ENCODE results near the gene ANTXR1.

The ANTXR1 gene

GRCh38 chr2:69013840-69014821 lies 1.2 kb downstream of the ANTXR1 start:
- Mint-ChIP-seq H3K4me3 (peak overlapping the region; percentile 79), H3K9me3 (no peaks in the 10 kb centered on the region), H3K27me3 (ENCODE audit: low read depth) (peaks cover 74% of the 10 kb centered on the region), H3K4me1 (ENCODE audit: low read depth) (peaks cover 8% of the 10 kb centered on the region), H3K36me3 (ENCODE audit: low read depth) (no peaks in the 10 kb centered on the region), H3K27ac (no peak overlapping the region)
- no peak for DNase-seq (ENCODE audit: low spot score)

GRCh38 chr2:69017080-69017479 lies 4.1 kb downstream of the ANTXR1 start:
- Mint-ChIP-seq H3K27me3 (ENCODE audit: low read depth) (peaks cover 63% of the 10 kb centered on the region), H3K4me1 (ENCODE audit: low read depth) (peaks cover 8% of the 10 kb centered on the region), H3K9me3 (no peaks in the 10 kb centered on the region), H3K4me3 (no peak overlapping the region), H3K36me3 (ENCODE audit: low read depth) (no peaks in the 10 kb centered on the region), H3K27ac (no peak overlapping the region)
- DNase-seq (ENCODE audit: low spot score): no peak

- peaks cover 3% of the 10 kb centered on the region for H3K4me1 Mint-ChIP-seq (ENCODE audit: low read depth)
- H3K36me3 Mint-ChIP-seq (ENCODE audit: low read depth): no peaks in the 10 kb centered on the region
- peaks cover 56% of the 10 kb centered on the region for H3K27me3 Mint-ChIP-seq (ENCODE audit: low read depth)
- no peaks in the 10 kb centered on the region for H3K9me3 Mint-ChIP-seq
- no peak overlapping the region for H3K27ac Mint-ChIP-seq
- DNase-seq (ENCODE audit: low spot score): no peak
- H3K4me3 Mint-ChIP-seq: no peak overlapping the region
Measured at GRCh38 chr2:69017835-69018234, 4.9 kb downstream of the ANTXR1 start.

GRCh38 chr2:69018678-69019095 lies 5.7 kb downstream of the ANTXR1 start:
- no peaks in the 10 kb centered on the region for H3K9me3 Mint-ChIP-seq
- H3K36me3 Mint-ChIP-seq (ENCODE audit: low read depth): no peaks in the 10 kb centered on the region
- H3K27ac Mint-ChIP-seq: no peak overlapping the region
- peaks cover 2% of the 10 kb centered on the region for H3K4me1 Mint-ChIP-seq (ENCODE audit: low read depth)
- no peak overlapping the region for H3K4me3 Mint-ChIP-seq
- no peak for DNase-seq (ENCODE audit: low spot score)
- peaks cover 51% of the 10 kb centered on the region for H3K27me3 Mint-ChIP-seq (ENCODE audit: low read depth)

GRCh38 chr2:69020496-69021426 lies 7.8 kb downstream of the ANTXR1 start:
- peaks cover 35% of the 10 kb centered on the region for H3K27me3 Mint-ChIP-seq (ENCODE audit: low read depth)
- no peak overlapping the region for H3K4me3 Mint-ChIP-seq
- H3K27ac Mint-ChIP-seq: no peak overlapping the region
- DNase-seq (ENCODE audit: low spot score): no peak
- H3K4me1 Mint-ChIP-seq (ENCODE audit: low read depth): no peaks in the 10 kb centered on the region
- no peaks in the 10 kb centered on the region for H3K36me3 Mint-ChIP-seq (ENCODE audit: low read depth)
- H3K9me3 Mint-ChIP-seq: no peaks in the 10 kb centered on the region

GRCh38 chr2:69021727-69022126 lies 8.7 kb downstream of the ANTXR1 start:
- Mint-ChIP-seq H3K36me3 (ENCODE audit: low read depth) (no peaks in the 10 kb centered on the region), H3K27ac (no peak overlapping the region), H3K4me1 (ENCODE audit: low read depth) (no peaks in the 10 kb centered on the region), H3K9me3 (no peaks in the 10 kb centered on the region), H3K4me3 (no peak overlapping the region), H3K27me3 (ENCODE audit: low read depth) (peaks cover 36% of the 10 kb centered on the region)
- DNase-seq (ENCODE audit: low spot score): no peak

- no peak for DNase-seq (ENCODE audit: low spot score)
- Mint-ChIP-seq H3K4me3 (no peak overlapping the region), H3K4me1 (ENCODE audit: low read depth) (no peaks in the 10 kb centered on the region), H3K27ac (no peak overlapping the region), H3K36me3 (ENCODE audit: low read depth) (no peaks in the 10 kb centered on the region), H3K27me3 (ENCODE audit: low read depth) (peaks cover 33% of the 10 kb centered on the region), H3K9me3 (no peaks in the 10 kb centered on the region)
Measured at GRCh38 chr2:69022548-69022947, 9.6 kb downstream of the ANTXR1 start.

GRCh38 chr2:69023236-69023635 lies 10.3 kb downstream of the ANTXR1 start:
- Mint-ChIP-seq H3K9me3 (no peaks in the 10 kb centered on the region), H3K4me3 (no peak overlapping the region), H3K4me1 (ENCODE audit: low read depth) (no peaks in the 10 kb centered on the region), H3K36me3 (ENCODE audit: low read depth) (no peaks in the 10 kb centered on the region), H3K27ac (no peak overlapping the region), H3K27me3 (ENCODE audit: low read depth) (peaks cover 30% of the 10 kb centered on the region)
- DNase-seq (ENCODE audit: low spot score): no peak

GRCh38 chr2:69026026-69026425 lies 13.0 kb downstream of the ANTXR1 start:
- Mint-ChIP-seq H3K4me1 (ENCODE audit: low read depth) (no peaks in the 10 kb centered on the region), H3K27me3 (ENCODE audit: low read depth) (peaks cover 22% of the 10 kb centered on the region), H3K4me3 (no peak overlapping the region)

GRCh38 chr2:69026691-69027459 lies 13.9 kb downstream of the ANTXR1 start:
- Mint-ChIP-seq H3K36me3 (ENCODE audit: low read depth) (no peaks in the 10 kb centered on the region), H3K4me1 (ENCODE audit: low read depth) (no peaks in the 10 kb centered on the region), H3K9me3 (no peaks in the 10 kb centered on the region), H3K27me3 (ENCODE audit: low read depth) (peaks cover 22% of the 10 kb centered on the region), H3K27ac (no peak overlapping the region), H3K4me3 (no peak overlapping the region)
- DNase-seq (ENCODE audit: low spot score): no peak

More at GRCh38 chr2:69026026-69026425, 13.0 kb downstream of the ANTXR1 start:
- H3K36me3 Mint-ChIP-seq (ENCODE audit: low read depth): no peaks in the 10 kb centered on the region
- DNase-seq (ENCODE audit: low spot score): peak; percentile 28
- no peak overlapping the region for H3K27ac Mint-ChIP-seq
- no peaks in the 10 kb centered on the region for H3K9me3 Mint-ChIP-seq

- H3K27ac Mint-ChIP-seq: no peak overlapping the region
- H3K27me3 Mint-ChIP-seq (ENCODE audit: low read depth): peaks cover 47% of the 10 kb centered on the region
- H3K4me1 Mint-ChIP-seq (ENCODE audit: low read depth): no peaks in the 10 kb centered on the region
- H3K9me3 Mint-ChIP-seq: no peaks in the 10 kb centered on the region
- DNase-seq (ENCODE audit: low spot score): no peak
- no peak overlapping the region for H3K4me3 Mint-ChIP-seq
- H3K36me3 Mint-ChIP-seq (ENCODE audit: low read depth): no peaks in the 10 kb centered on the region
Measured at GRCh38 chr2:69030800-69031428, 17.9 kb downstream of the ANTXR1 start.

GRCh38 chr2:69031466-69031865 lies 18.5 kb downstream of the ANTXR1 start:
- no peaks in the 10 kb centered on the region for H3K4me1 Mint-ChIP-seq (ENCODE audit: low read depth)
- DNase-seq (ENCODE audit: low spot score): no peak
- H3K27ac Mint-ChIP-seq: no peak overlapping the region
- no peaks in the 10 kb centered on the region for H3K9me3 Mint-ChIP-seq
- H3K27me3 Mint-ChIP-seq (ENCODE audit: low read depth): peaks cover 45% of the 10 kb centered on the region
- no peaks in the 10 kb centered on the region for H3K36me3 Mint-ChIP-seq (ENCODE audit: low read depth)
- H3K4me3 Mint-ChIP-seq: no peak overlapping the region

GRCh38 chr2:69032336-69032735 lies 19.4 kb downstream of the ANTXR1 start:
- H3K9me3 Mint-ChIP-seq: no peaks in the 10 kb centered on the region
- no peak for DNase-seq (ENCODE audit: low spot score)
- peaks cover 45% of the 10 kb centered on the region for H3K27me3 Mint-ChIP-seq (ENCODE audit: low read depth)

More at GRCh38 chr2:69032336-69032735, 19.4 kb downstream of the ANTXR1 start:
- Mint-ChIP-seq H3K4me3 (no peak overlapping the region), H3K27ac (no peak overlapping the region), H3K4me1 (ENCODE audit: low read depth) (no peaks in the 10 kb centered on the region), H3K36me3 (ENCODE audit: low read depth) (no peaks in the 10 kb centered on the region)
